Measurements from ENCODE around the gene KLHL30. TPM values are rescaled to one million over a fixed set of nuclear protein-coding genes. Genes with fewer than 3 reads are reported as not detected.

The KLHL30 gene
- polyA plus RNA-seq, 1 donor: 20.7 TPM

DNA sequence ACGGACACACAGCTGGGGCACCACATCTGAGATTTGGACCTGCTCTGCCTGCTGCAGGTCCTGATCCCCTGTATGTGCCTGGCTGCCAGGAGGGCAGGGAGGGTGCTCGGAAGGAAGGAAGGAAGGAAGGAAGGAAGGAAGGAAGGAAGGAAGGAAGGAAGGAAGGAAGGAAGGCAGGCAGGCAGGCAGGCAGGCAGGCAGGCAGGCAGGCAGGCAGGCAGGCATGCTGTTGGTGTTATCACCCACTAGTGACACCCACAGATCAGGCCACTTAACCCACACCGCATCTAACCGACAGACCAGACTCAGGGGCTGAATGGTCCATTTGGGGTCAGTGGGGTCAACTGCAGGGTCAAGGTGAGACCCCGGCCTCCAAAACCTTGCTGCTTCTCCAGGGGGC, 5.8 kb downstream of the KLHL30 start:
- no peak for DNase-seq (ENCODE audit: low read depth)

DNA sequence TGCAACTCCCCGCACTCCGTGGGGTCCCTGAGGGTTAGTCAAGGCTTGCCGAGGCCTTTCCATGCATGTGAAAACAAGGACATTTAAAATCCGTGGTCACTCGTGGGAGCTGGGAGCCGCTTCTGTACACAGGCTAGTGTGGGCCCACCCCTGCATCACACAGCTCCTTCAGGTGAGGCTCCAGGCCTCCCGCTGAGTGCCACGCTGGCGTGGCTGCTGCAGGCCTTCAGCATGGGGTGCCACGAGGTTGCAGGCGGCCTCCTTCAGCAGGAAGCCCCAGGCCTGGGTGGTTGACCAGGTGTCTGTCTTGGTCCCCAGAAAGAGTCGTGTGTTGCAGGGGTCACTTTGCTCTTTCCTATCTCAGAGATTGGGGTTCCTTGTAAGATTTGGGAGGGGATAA, 6.6 kb downstream of the KLHL30 start:
- no peak for DNase-seq (ENCODE audit: low read depth)

DNA sequence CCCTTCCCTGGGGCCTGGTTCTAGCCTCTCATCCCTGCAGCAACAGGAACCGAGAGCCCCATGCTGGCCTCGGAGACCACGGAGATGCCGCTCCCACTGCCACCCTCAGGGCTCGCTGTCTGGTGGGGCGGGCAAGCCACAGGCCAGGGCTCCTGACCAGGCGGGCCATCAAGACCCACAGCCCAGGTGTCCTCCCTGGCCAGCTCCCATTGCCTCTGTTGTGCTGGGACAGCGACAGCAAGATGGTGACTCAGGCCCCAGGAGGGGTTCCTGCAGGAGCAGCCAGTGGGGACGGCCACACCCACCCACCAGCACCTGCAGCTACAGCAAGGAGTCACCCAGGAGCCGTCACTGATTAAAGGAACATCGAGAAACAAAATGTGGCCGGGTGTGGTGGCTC, 7.4 kb downstream of the KLHL30 start:
- DNase-seq (ENCODE audit: low read depth): no peak

DNA sequence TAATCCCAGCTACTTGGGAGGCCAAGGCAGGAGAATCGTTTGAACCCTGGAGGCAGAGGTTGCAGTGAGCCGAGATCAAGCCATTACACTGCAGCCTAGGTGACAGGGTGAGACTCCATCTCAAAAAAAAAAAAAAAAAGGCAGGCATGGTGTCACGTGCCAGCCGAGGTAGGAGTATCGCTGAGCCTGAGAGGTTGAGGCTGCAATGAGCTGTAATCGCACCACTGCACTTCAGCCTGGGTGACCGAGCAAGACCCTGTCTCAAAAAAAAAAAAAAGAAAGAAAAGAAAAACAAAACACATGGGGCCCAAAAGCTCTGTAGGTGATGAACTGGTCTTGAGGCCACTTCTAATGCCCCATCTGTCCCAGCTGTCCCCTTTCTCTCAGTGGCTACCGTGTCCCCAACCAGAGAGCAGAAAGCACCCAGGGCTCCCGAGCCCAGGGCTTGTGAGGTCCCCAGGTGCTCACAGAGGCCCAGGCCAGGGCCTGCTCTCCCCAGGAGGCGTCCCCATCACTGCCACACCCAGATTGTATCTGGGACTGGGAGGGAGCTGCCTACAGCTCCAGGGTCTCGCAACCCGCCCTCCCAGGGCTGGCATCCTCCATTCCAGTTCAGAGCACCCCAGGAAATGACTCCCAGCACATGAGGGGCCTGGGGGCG, 8.5 kb downstream of the KLHL30 start:
- no peak for DNase-seq (ENCODE audit: low read depth)

DNA sequence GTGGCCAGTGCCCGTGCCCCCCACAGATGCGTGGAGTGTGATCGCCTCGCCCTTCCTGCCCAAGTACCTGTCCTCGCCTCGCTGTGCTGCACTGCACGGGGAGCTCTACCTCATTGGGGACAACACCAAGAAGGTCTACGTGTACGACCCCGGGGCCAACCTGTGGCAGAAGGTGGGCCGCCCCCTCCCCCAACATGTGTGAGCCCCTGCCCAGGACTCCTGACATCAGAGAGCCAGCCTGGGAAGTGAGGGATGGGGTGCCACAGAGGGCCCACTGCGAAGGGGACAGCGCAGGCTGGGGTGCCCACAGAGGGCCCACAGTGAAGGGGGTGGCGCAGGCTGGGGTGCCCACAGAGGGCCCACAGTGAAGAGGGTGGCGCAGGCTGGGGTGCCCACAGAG, 10.5 kb downstream of the KLHL30 start:
- no peak for DNase-seq (ENCODE audit: low read depth)

DNA sequence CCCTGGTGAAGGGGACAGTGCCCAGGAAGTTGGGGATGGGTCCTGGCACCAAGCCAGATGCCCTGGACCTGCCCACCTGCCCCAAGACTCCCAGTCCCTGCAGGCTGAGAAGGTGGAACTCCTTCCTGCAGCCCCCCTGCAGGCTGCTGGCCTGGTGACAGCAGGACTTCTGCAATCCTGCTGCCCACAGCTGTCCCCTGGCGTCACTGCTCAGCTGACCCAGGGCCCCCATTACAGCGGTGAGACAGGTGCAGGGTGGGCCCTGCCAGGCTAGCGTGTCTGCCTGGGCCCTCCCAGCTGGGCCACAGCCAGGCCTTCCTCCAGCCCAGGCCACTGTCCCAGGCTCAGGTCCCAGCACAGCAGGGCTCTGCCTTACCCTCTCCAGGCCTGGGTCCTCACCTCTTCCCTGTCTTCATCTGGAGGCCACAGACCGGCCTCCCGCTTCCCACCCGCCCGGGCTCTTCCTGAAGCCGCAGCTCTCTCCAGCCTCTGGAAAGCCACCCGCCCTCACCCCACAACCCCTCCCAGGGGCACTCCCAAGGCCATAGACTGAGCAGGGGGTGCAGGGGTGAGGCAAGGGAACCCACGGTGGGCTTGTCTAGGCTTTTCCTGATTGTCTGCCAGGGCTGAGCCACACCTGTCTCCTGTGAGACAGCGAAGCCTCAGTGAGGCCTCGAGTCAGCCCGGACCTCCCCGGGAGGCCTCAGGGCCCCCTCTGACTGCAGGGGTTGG, 11.5 kb downstream of the KLHL30 start:
- DNase-seq (ENCODE audit: low read depth): no peak

DNA sequence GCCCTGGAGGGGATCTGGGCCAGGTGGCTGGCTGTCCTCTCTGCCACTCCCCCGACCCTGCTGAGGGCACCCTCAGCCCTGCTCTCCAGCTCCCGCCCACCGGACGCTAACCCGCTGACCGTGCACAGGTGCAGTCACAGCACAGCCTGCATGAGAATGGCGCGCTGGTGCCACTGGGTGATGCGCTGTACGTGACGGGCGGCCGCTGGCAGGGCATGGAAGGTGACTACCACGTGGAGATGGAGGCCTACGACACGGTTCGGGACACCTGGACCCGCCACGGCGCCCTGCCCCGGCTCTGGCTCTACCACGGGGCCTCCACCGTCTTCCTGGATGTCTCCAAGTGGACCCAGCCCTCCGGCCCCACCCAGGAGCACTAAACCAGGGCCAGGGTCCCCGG, 12.2 kb downstream of the KLHL30 start:
- no peak for DNase-seq (ENCODE audit: low read depth)

DNA sequence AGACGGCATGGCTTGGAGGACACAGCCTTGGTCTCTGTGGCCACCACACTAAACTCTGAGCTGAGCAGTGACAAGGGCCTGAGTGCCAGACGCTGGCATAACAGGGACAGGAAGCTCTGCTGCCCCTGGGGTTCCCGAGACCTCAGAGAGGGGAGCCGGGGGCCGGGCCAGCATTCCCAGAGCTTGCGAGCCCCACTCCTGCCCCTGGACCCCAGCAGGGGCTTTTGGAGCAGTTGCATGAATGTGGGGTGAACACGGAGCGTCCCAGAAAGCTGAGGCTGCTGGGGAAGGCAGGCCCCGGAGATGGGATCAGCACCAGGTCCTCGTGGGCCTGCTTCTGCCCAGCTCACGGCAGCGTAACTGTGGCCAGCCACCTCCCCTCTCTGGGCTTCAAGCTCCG, 12.7 kb downstream of the KLHL30 start:
- DNase-seq (ENCODE audit: low read depth): no peak

DNA sequence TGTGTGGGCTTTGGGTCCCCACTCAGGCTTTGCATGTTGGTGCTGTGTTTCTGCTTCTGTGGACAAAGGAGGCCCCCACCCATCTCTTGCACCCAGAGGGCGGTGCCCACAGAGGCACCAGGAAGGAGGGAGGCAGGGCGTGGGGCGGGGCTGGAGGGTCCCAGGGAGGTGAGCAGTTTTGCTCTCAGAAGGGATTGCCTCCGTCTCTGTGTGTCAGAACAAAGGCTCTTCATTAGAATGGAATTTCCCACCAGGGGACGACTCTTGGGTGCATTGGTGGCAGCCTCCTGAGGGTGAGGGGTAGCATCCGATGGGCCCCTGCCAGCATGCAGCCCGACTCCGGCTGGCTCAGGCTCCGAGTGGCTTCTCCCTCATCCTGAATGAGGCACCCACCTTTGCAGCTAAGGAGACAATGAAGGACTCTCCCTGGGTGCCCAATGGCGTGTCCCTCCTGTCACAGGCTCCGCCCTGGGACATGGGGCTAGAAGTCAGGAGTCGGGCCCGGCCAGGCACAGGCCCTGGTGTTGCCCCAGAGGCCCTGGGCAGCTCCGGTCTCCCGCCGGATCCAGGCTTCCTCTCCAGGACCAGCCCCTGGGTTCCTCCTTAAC, 13.3 kb downstream of the KLHL30 start:
- DNase-seq (ENCODE audit: low read depth): no peak

DNA sequence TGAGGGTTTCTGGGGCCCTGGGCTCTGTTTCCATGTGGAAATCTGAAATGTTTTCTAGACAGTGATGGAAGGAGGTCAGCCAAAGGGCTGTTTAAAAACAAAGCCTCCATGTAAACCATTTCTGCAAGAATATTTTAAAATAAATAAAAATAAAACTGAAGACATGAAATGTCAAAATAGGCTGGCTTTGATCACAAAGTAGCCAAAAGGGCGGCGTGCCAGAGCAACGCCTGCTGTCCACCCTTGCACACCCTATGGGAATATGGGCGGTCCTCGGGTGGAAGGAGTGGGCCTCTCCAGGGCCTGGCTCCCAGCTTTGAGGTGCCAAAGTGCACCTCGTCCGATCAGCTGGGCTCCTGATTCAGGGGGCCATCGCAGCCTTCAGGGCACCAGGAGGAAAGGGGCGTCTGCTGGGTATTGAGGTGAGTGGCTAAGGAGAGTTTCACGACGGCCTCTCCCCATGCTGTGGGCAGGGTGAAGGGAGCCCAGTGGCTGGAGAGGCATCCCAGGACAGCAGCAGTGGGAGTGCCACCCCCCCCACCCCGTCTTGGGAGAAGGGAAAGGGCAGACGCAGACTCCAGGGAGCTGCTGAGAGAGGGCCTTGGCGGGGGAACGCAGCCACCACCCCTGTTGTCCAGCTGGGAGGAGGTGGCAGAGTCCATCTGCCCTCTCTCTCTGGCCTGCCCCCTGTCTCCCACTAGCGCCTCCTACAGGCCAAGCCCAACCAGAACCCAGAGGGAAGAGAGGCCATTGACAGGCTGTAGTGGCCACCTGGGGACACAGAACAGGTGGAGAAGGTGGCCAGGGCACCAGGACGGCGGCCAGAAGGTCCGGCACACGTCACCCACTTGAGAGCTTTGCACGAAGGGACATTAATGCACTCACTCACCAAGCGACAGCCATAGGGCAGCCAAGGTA, 14.6 kb downstream of the KLHL30 start:
- DNase-seq (ENCODE audit: low read depth): no peak

DNA sequence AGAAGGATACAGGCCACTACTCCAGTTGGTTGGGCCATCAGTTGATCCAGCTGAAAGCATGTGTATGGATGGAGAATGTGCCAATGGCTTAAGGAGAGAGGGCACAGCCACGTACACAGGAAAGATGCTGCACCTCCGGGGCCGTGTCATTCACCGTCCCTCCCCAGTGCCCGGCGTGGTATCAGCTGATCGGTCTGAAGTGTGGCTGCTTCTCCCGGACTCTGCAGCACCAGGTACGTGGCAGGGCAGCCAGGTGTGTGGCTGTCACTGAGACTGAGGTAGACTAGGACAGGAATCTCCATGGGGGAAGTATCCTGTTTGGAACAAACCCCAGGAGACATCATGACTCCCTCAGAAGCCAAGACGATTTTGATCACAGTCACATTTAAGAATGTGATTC, 16.1 kb downstream of the KLHL30 start:
- DNase-seq (ENCODE audit: low read depth): no peak

DNA sequence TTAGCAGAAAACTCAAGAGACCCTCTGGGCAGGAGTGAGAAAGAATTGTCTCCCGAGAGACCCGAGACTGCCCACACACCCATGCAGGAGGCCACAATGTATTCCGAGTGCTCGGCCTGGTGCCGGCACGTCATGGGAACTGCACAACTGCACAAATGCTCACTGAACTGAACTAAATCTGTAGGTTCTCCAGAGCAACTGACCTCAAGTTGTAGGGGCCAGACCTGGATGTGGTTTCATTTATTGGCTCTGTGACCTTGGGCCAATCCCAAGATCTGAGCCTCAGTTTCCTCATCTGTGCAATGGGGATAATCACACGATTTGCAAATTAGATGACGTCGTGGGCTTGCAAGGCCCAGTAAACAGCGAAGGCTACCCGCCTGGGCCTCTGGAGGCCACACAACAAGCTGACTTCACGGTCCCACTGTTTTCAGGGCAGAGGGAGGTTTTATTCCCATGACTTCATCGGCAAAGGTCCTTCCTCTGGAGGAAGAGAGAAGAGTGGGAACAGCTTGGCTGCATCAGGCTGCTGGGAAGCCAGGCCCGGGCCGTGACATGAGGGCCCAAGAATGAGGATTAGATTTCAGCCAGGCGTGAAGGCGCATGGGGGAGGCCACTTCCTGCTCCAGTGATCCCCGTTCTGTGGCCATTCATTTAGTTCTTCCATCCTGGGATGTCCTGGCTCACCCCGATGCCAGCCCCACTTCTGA, 16.7 kb downstream of the KLHL30 start:
- DNase-seq (ENCODE audit: low read depth): no peak

DNA sequence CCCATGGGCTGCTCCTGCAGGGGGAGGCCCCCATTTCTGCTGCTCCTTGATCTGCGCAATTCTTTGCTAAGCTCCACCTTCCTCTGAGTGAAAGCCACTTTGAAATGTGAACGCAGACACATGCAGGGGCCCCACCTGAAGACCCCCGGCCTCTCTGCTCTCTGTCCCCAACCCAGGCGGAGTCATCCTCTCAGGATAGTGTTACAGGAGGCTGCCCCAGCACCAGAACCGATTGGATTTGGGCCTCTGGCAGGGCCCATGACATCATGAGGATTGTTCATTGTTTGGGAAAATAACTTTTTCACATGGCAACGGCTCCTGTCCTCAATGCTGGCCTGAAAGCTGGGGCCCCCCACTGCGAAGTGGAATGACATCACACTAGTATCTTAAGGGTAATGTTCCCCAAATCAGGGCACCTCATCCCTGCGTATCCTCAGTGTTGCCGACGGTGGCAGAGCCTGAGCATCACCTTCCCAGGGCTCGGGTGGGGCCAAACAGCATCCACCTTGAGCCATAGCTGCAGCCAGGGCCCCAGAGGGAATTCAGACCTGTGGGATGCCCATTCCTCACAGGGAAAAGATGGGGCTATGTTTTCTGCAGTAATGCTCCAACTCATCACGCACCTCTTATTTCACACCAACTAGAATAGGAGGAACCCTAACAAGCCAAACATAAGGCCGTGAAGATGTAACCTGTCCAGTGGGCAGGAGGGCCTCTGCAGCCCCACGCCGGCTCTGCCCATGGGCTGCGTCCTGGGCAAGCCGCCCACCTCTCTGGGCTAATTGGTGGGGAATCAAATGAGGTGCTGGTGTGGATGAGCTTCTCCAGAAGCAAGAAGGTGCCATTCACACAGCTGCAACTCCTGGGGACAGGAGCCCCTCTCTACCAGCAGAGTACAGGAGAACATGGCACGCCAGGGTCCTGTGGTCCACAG, 17.6 kb downstream of the KLHL30 start:
- no peak for DNase-seq (ENCODE audit: low read depth)

DNA sequence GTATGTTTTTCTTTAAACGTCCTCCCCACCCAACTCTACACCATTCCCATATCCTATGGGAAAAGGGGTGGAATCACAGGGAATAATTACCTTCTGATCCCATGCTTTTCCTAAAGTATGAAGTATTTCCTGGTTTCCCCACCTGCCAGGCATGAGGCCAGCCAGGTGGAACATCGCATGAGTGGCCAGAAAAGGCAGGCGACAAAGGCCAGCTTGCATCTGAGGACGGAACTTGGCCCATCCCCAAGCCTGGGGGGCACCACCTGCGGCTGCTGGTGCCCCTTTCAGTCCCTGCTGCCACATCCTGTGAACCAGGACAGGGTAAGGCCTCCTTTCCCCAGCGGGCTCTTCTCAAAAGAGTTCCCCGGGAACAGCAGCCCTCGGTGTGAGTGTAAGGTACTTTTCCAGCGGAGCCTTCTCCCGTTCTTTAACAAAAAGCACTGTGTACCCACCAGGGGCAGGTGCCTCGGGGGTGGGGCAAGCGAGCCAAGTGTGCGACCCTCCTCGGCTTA, 19.1 kb downstream of the KLHL30 start:
- DNase-seq (ENCODE audit: low read depth): no peak

DNA sequence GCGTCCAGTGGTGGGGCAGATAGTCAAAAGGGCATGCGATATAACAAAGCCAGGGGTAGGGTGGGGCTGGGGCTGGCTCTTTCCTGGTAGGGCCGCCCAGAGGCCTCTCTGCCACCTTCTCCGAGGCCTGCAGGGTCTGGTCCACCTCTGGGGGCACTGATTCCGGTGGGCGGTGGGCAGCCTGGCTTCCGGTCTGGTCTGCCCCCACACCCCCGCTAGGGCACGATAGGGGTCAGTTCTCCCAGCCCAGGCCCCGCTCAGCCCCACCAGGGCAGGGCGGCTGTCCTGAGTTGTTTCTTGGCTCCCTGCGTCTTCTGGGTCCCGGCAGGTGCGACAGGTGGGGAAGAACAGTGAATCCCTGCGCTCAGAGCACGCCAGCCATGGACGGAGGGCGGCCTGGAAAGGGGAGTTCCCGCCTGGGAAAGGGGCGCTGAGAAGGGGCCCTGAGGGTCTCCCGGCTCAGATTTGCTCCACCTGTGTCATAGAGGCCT, 19.6 kb downstream of the KLHL30 start:
- no peak for DNase-seq (ENCODE audit: low read depth)

DNA sequence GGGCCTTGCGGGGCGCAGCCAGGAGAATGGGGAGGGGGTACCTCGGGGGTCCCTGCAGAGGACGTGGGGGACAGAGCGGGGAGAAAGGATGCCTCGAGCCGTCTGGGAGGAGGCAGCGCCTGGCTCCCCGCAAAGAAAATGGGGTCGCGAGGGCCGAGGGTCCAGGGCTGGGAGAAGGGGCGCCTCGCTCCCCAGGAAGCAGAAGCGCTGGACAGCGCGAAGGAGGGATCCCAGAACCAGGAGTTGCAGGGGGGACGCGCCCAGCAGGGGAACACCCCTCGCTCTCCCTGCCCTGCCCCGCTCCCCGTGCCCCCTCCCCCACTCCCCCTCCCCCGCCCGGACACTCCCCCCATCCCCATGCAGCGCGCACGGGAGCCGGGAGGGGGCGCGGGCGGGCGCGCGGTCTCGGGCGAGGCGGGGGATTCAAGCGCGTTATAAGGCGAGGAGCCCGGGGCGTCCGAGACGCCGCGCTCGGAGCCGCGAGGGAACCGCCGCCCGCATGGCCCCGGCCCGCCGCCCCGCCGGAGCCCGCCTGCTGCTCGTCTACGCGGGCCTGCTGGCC, 20.1 kb downstream of the KLHL30 start, which contains the start of gene ERFE:
Gene ERFE (plus strand): TSS at position 462 of the 562 bp plus-strand sequence. CDS start 38 bp downstream, at position 500.
- no peak for DNase-seq (ENCODE audit: low read depth)

DNA sequence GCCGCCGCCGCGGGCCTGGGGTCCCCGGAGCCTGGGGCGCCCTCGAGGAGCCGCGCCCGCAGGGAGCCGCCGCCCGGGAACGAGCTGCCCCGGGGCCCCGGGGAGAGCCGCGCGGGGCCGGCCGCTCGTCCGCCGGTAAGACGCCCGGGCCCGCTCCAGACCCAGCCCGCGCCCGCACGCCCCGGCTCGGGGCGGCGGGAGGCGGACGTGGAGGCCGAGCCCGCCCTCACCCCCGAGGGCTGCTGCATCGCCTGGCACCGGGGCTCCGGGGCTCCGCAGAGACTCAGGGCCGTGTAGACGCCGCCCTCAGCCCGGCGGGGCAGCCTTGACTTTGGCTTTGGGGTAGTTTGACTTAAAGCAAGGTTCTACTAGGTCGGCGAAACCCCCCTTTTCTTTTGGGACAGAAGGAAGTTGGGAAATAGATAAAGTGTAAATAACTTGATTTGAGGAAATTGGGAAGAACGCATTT, 20.6 kb downstream of the KLHL30 start:
- DNase-seq (ENCODE audit: low read depth): no peak

DNA sequence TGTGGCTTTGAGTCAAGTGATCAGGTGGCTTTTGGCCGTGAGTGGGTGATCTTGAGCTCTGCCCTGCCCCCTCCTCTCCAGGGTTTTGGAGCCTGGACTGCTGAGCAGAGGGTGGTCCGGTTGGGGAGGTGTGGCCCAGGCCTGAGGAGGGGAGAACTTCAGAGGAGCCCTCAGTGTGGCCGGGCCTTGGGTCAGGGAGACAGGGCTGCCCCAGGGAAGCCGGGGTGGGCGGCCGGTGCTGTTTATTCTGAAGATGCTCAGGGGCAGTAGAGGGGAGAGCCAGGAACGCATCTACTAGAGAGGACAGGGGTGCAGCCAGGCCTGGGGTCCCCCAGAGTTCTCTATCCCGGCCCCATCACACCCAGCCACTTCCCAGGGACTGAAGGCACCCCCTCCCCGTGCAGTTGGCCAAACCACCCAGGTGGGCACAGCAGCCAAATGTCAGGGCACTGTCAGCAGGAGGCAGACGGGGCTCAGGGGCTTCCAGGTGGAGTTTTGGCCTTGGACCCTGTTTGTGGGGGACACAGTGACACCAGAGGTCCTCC, 21.3 kb downstream of the KLHL30 start:
- no peak for DNase-seq (ENCODE audit: low read depth)
